Dermis lymphatic vessel endothelial cell (primary cell): Measurements from ENCODE around the gene PEX11B. TPM values are rescaled to one million over a fixed set of nuclear protein-coding genes. Genes with fewer than 3 reads are reported as not detected.

Experiments
- total RNA-seq: library from RNA; depleted of rRNA; stranded (reverse); fragments of >200 nt; gene quantifications from 2 replicates; pipeline ENCODE4 v1.2.1, GENCODE V29; 2014

Gene PEX11B, protein sequence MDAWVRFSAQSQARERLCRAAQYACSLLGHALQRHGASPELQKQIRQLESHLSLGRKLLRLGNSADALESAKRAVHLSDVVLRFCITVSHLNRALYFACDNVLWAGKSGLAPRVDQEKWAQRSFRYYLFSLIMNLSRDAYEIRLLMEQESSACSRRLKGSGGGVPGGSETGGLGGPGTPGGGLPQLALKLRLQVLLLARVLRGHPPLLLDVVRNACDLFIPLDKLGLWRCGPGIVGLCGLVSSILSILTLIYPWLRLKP
- total RNA-seq = 28.9 and 30.9 TPM in 2 replicates

DNA sequence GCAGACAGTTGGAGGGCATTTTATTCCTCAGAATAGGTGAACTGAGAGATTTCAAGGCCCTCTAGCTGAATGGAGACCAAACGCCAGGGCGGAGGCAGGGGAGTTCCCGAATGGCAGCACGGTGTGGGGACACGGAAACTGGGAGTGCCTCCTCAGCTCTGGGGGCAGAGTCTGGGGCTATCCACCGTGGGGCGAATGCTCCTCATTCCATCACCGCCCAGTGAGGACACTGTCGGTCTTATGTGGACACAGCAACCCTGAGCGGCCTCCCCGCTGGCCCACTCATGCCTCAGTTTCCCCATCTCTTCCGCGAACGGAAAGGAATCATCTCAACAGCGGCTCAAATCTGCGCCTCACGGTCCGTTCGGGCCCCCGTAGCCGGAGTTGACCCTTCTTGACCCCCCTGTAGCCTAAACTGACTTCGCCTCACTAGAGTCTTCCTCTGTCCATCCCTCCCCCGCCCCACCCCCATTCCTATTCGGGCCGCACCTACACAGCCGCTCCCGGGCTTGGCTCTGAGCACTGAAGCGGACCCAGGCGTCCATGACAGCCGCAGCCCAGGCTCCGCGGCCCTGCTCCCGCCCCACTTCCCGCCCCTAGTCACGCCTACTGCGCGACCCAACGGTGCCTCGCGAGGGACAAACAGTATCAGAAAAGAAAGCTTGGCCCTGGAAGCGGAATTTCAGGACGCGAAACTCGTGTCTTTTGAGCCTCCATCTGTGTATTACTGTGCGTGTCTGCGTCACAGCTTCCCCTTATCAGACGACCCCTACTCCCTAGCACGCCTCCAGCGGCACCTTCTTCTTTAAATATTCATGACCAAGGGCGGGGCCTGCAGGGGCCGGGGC is at the start of gene PEX11B:
Gene PEX11B (minus strand): TSS at position 574 of the 848 bp plus-strand sequence. CDS start 29 bp downstream, at position 545.

DNA sequence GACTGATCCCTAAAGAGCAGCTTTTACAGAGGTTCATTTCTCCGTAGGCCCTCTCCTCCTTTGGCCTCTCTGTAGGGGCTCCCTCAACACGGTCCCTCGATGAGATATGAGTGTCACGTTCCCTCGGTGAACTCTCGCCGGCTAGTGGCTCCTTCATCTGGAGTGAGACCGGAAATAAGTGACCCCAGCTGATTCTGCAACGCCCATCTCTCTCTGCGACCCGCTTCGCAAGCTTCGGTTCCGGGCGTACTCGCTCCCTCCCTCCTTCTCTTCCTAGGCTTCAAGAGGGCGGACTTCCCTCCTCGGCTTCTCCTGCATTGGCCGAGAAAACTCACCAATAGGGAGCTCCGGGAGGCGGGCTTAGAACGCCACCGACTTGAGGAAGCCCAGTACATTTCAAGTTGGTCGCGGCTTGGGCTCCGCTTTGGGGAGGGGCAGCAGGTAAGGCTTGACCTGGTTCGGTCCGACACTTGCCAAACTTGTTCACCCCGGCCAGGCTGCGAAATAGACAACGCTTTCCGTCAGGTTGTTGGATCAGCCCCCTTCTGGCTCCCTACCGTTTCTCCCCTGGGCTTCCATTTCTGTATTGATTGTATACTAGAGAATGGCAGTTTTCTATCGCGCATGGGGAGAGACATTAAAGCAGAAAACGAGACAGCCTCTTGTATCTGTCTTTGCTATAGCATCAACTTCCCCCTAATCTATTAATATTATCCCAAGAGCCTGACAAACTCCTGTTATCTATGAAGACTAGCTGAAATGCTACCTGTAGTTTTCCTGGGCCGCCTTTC is 46.0 kb upstream of the PEX11B start, which contains the start of the genes ANKRD34A and POLR3GL:
Gene ANKRD34A (minus strand): TSS at position 248 of the 791 bp plus-strand sequence. CDS start 2,816 bp downstream, outside the sequence.
Gene POLR3GL (plus strand): TSS at position 363 of the 791 bp plus-strand sequence. CDS start 10,176 bp downstream, outside the sequence.

DNA sequence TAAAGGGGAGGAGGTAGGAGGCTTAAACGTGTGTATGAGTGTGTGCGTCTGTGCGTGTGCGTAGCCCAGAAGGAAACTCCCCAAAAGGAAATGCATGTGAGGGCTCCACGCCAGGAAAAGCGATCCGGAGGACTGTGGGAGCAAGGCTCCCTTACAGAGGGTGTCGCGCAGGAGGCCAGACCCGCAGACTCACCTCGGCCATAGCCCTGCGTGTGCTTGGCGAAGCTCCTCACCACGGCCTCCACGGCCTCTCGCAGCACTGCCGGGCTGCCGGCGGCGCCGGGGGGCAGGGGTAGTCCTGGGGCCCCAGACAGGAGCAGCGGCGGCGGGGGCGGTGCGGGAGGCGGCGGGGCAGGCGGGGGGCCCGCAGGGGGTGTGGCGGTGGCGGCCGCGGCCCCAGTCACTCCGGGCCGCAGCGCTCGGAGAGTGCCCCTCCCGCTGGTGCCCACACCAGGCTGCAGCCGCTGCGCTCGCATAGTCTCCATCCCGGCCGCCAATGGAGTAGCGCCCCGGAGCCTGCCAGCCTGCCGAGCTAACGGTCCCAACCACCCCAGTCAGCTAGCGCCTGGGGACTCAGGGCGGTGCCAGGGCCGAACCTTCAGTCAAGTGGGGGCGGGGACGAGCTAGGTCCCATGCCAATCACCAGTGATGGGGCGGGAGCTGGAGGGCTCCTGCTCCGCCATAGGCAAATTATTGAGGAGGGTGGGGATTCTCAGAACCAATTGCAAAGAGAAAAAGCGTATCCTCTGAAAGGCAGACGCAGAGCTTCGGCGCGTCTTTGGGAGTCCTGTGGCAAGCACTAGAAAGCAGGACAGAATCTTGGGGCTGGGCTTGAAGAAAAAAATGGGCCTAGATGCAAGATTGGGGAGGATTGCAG is 39.2 kb upstream of the PEX11B start, which contains the start of gene LIX1L:
Gene LIX1L (minus strand): TSS at position 575 of the 877 bp plus-strand sequence. CDS start 90 bp downstream, at position 485.

DNA sequence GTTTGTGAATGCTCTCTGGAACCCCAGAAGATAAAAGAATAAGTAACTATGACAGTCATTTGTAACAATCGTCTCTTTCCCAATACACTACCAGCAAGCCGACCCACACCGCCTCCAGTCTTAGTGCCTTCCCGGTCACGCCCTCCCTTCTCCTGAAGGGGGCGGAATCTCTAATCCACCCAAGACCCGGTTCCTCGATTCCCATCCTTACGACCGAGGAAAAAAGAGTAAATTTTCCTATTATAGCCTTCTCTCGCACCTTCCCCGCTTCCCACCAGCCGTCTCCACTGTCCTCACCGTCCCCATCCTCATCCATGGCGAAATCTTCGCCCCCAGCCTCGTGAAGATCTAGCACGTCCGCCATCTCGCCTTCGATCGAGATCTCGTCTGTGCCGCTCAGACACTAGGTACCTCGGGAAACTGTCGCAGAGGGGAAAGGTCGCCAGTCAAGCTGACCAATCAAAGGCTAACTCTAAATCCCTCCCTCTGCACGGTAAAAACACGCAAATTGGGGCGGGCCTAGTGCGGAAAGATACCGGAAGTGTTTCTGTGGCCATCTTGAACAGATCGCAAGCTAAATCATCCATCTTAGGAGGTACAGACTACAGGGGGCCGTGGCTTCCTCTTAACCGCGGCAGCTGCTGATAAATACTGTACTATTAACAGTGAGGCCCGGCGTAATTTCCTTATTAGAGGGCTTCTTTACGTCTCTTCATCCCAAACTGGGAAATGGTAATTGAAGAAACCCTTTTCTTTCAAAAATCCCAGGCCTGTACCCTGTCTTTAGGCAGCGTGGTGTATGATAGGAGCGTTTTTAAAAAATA is 8.8 kb upstream of the PEX11B start, which contains the start of gene RBM8A:
Gene RBM8A (minus strand): TSS at position 422 of the 824 bp plus-strand sequence. CDS start 58 bp downstream, at position 364.

DNA sequence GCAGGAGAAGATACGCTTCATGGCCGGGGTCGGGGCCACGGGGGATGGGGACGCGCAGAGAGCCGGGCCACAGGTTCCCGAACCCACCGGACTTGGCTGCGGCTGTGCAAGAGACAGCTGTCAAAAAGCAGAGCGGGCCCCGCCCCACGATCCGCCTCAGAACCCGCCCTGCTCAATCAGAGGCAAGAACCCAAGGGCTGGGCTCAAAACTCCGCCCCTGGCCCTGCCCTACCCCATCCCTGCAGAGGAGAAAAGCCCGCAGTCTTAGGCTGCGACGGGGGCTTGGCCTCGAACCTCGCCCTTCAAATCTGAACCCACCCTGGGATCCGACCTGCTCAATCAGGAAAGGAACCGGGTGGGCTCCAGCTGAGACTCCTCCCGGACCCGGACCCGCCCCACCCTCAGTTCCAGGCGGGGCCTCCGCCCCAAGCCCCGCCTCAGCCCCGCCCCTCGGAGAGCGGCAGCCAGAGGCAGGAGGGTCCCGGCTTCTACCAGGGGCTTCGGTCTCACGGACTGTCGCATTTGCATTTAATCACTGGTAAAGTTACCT is 32.7 kb downstream of the PEX11B start, which contains the start of gene ANKRD35:
Gene ANKRD35 (minus strand): TSS at position 129 of the 550 bp plus-strand sequence. CDS start 108 bp downstream, at position 21.

Other genes with a start within 250 kb of the PEX11B start
- under 0.01 TPM in 1 of 2 replicates, not detected in the other for gene PDZK1, start 211.3 kb downstream of the PEX11B start, total RNA-seq
- not detected in 2 replicates for gene CD160, start 199.2 kb downstream of the PEX11B start, total RNA-seq
- gene RNF115, start 94.6 kb downstream of the PEX11B start, total RNA-seq = 13.3 and 15.9 TPM in 2 replicates
- gene POLR3C, start 94.5 kb downstream of the PEX11B start, total RNA-seq = 22.4 and 24.6 TPM in 2 replicates
- 2.6 and 3.0 TPM in 2 replicates for gene NUDT17, start 73.1 kb downstream of the PEX11B start, total RNA-seq
- gene PIAS3, start 59.6 kb downstream of the PEX11B start, total RNA-seq = 4.3 and 5.8 TPM in 2 replicates
- under 0.01 TPM in 1 of 2 replicates, not detected in the other for gene ANKRD35, start 32.9 kb downstream of the PEX11B start, total RNA-seq
- 2.0 and 4.2 TPM in 2 replicates for gene ITGA10, start 8.7 kb downstream of the PEX11B start, total RNA-seq
- gene RBM8A, start 8.8 kb upstream of the PEX11B start, total RNA-seq = 92.2 and 123 TPM in 2 replicates
- 23.7 and 26.8 TPM in 2 replicates for gene LIX1L, start 39.3 kb upstream of the PEX11B start, total RNA-seq
- under 0.01 TPM in 2 replicates for gene ANKRD34A, start 45.9 kb upstream of the PEX11B start, total RNA-seq
- 15.8 and 16.8 TPM in 2 replicates for gene POLR3GL, start 46.0 kb upstream of the PEX11B start, total RNA-seq
- gene TXNIP, start 77.9 kb upstream of the PEX11B start, total RNA-seq = 95.3 and 200 TPM in 2 replicates
- not detected in 2 replicates for gene HJV, start 103.0 kb upstream of the PEX11B start, total RNA-seq
- gene NBPF10, start 226.1 kb upstream of the PEX11B start, total RNA-seq = 0.22 and 0.77 TPM in 2 replicates